ENCODE data around the gene FRMPD4.

DNA sequence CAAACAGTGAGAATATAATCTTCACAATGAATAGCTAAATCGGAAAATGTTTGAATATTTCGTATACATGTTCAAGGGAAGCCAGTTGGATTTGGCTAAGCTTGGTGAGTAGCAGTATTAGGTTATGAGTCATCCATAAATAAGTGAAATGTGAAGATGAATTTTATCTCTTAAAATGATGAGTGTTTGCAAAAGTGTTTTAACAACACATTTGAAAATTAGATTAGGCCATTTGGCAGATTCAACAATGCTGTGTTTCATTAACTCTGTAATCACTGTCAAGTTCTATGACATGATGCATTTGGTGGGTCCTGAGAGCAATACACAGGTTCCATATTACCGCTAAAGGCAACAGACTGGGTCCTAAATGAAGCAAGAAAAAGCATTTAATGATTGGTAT is 351.1 kb downstream of the FRMPD4 start:
- TF ChIP-seq, protein P1, sequence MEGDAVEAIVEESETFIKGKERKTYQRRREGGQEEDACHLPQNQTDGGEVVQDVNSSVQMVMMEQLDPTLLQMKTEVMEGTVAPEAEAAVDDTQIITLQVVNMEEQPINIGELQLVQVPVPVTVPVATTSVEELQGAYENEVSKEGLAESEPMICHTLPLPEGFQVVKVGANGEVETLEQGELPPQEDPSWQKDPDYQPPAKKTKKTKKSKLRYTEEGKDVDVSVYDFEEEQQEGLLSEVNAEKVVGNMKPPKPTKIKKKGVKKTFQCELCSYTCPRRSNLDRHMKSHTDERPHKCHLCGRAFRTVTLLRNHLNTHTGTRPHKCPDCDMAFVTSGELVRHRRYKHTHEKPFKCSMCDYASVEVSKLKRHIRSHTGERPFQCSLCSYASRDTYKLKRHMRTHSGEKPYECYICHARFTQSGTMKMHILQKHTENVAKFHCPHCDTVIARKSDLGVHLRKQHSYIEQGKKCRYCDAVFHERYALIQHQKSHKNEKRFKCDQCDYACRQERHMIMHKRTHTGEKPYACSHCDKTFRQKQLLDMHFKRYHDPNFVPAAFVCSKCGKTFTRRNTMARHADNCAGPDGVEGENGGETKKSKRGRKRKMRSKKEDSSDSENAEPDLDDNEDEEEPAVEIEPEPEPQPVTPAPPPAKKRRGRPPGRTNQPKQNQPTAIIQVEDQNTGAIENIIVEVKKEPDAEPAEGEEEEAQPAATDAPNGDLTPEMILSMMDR (conservative IDR thresholded peaks at IDR 0.05), result no peak
- no peak for TF ChIP-seq EZH2 (IDR thresholded peaks at IDR 0.05; ENCODE audit: low read depth)

Data from PC-9 (cell line).